Hippocampal formation (tissue), 2 donors: ENCODE measurements around the gene NAA30.
A peak's percentile ranks its signal among the peaks of the same experiment; 100 is the strongest.
"Not testable (repeated sequence)": the region's sequence is repeated elsewhere in the genome, so short reads cannot be mapped to it uniquely, and the experiment has no call there.

ENCODE experiments used
- DNase-seq, 2 donors: peaks; one replicate each; lab custom pipeline; 2025; lab: John Stamatoyannopoulos, UW

The NAA30 gene

GRCh38 chr14:57390037-57390805 is at the start of gene NAA30:
NAA30 (plus strand) TSS chr14:57390586; CDS start chr14:57390958, 372 bp downstream.
- peak; percentile 83 to 87 for DNase-seq

- not testable (repeated sequence) for DNase-seq
Observed at GRCh38 chr14:57343545-57344297, 46.7 kb upstream of the NAA30 start.

DNA sequence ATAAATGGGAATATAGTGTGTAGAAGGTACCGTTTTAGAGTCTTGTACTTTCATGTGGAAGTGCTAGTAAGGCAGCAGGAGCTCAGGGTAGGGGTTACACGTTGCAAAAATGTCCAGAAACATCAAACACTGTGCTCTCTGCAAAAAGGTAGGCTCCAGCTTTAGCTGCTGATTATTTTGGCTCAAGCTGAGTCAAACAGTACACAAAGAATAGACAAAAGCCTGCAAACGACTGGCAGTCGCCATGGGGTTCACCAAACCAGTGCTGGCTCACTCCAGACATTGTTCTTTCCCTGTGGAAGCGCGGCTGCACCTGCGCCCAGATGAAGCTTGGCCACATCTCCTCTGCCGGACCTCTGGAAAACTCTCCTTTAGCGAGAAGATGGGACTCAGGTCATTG is 45.3 kb upstream of the NAA30 start:
- DNase-seq = no peak

- no peak for DNase-seq
Observed at GRCh38 chr14:57346741-57347140, 43.6 kb upstream of the NAA30 start.

DNA sequence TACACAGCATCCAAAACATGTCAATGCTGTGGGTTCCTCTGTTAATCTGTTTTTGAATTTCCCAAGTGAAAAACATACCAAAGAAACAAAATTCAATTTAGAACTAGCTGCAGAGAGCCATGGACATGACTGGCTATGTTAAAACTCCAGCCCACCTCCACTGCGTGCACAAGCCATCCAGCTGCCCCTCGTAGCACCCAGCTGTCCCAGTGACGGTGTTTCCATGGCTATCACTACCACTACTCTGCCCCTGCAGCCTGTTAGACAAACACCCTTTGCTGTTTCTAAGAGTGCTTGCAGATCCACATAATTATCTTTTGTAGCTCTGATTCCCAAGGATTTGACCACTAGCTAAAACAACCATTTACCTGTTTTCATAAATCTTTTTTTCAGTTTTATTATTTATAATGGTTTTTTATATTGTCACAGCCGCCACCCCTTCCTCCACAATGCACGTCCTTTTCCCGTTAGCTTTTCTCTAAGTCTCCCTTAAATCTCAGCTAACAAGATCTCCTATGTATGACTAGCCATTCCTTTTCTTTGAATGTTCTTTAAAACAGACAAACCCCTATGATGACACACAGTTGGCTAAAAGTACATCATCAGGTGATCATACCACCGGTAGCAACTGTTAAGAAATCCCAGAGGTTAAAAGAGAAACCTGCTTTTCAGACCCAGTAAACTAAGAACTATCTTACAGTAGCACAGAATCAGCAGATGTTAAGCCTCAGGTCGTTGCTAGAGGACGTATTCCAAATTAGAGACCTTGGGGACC is 37.8 kb upstream of the NAA30 start:
- DNase-seq = no peak

DNA sequence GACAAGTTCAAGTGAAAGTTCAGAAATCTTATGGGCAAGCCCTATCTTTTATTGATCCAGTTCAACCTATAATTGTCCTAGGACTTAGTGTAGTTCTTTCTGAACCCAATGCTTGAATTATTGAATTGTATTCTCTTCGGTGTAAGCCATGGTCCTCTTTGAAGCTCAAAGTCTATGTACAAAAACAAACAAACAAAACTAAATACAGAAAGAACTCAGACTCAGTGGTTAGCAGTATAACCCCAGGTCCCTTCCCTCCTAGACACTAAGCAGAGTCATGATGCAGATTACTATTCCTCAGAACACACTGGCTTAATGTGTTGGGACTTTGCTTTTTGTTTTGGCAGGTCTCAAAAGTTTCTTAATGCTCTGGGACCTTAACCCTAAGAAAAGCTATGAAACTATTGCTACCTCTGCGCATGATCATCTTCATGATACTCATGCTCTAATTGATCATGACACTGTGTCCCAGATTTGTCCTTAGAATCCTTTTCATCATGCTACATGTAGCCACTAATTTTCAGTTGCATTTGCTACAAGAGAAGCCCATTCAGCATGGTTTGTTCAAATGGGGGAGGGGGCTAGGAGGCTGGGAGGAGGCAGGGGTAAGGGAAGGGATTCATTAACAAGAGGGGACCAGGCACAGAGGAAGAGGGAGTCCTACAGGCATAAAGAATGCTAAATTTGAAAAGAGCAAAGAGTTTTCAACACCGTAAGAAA is 35.1 kb upstream of the NAA30 start:
- DNase-seq = no peak

- DNase-seq = no peak
Observed at GRCh38 chr14:57362361-57362760, 28.0 kb upstream of the NAA30 start.

DNA sequence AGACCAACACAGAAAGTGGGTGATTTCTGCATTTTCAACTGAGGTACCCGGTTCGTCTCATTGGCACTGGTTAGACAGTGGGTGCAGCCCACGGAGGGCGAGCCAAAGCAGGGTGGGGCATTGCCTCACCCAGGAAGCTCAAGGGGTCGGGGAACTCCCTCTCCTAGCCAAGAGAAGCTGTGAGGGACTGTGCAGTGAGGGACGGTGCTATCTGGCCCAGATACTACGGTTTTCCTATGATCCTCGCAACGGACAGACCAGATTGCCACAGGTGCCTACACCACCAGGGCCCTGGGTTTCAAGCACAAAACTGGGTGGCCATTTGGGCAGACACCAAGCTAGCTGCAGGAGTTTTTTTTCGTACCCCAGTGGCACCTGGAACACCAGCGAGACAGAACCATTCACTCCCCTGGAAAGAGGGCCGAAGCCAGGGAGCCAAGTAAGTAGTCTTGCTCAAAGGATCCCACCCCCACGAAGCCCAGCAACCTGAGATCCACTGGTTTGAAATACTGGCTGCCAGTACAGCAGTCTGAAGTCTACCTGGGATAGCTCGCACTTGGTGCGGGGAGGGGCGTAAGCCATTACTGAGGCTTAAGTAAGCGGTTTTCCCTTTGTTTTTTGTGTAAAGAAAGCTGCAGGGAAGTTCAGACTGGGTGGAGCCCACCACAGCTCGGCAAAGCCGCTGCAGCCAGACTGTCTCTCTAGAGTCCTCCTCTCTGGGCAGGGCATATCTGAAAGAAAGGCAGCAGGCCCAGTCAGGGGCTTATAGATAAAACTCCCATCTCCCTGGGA is 25.5 kb upstream of the NAA30 start:
- DNase-seq = no peak

GRCh38 chr14:57370187-57370586 is 20.2 kb upstream of the NAA30 start:
- DNase-seq = not testable (repeated sequence)

- DNase-seq = no peak
Observed at GRCh38 chr14:57371013-57371412, 19.4 kb upstream of the NAA30 start.

DNA sequence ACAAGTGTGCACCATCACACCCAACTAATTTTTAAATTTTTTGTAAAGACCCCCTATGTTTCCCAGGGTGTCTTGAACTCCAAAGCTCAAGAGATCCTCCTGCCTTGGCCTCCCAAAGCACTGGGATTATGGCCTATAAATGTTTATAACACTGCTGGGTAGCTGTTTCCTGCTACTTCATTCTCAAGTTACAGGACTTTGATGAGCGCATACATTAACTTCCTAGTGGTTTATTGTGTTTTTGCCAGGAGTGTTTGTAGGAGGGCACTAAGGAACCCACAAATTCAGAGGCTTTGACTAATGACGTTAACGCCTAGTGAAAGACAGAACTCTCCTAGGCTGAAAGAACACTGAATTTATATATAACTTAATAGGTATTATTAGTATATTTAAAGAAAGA is 15.2 kb upstream of the NAA30 start:
- DNase-seq = no peak

DNA sequence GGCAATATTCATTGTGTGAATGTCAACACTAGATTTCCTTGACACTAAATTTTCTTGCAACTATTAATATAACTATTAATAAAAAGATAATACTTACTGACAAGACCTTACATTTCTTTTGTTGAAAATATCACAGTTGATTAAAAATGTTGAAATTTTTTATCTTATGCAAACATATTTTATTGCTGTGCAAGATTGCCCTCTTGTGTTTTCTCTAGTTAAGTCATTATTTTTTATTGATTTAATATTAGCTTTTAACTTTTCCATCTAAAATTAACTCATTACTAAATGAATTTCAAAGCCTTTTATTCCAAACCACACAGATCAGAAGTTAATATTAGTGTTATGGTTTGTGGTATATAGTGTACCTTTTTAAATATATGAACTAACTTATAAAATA is 11.7 kb upstream of the NAA30 start:
- no peak for DNase-seq

- no peak for DNase-seq
Observed at GRCh38 chr14:57380935-57381334, 9.5 kb upstream of the NAA30 start.

DNA sequence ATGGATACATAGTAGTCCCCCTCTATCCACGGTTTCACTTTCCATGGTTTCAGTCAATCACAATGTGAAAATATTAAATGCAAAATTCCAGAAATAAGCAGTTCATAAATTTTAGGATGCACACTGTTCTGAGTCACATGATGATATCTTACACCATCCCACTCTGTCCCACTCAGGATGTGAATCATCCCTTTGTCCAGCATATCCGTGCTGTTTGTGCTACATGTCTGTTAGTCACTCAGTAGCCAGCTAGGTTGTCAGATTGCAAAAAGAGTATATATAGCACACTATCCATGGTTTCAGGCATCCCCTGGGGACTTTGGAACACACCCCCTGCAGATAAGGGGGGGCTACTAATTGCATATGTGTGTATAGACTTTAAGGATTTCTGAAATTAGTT is 8.1 kb upstream of the NAA30 start:
- DNase-seq = no peak

DNA sequence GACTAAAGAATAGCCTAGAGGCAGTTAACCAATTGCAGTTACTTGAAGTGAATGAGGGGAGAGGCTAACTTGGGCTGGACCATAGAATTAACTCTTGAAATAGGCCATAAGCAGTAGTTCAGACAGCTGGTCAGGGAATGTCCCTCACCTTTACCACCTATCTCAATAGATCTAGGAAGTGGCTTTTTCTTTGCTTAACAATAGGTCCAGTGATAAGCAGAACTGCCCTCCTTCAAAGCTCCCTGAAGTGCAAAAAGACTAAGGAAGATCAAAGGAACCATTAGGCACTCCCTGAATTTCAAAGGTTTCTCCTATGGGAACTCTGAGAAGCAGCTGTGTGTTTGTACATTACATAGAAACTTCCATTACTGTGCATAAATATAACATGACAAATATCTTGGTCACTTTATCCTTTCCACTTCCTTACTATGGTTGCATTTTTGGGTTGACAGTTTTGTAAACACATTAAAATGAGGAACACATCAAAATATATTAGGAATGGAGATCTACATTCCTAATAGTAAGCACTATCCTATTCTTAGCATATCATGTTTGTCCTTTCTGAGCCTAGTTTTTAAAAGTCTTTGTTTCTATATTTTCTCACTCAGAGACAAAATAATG is 7.2 kb upstream of the NAA30 start:
- DNase-seq = no peak

DNA sequence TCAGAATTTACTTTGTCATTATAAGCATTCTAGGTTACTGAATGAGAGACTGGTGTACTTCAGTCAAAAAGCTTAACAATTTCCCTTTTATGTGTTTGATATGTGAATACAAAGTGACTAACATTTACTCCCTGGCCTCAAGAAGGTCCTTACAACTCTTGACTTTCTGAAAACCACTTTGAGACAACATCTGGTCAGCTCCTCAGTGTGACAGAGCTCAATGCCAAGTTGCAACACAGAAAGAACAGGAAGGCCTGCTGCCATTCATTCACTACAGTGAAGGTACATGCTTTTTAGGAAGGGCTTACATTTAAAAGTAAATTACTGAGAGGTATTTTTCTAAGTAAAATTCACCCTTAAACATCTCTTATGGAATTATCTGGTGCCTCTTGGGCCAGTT is 2.3 kb upstream of the NAA30 start:
- no peak for DNase-seq

DNA sequence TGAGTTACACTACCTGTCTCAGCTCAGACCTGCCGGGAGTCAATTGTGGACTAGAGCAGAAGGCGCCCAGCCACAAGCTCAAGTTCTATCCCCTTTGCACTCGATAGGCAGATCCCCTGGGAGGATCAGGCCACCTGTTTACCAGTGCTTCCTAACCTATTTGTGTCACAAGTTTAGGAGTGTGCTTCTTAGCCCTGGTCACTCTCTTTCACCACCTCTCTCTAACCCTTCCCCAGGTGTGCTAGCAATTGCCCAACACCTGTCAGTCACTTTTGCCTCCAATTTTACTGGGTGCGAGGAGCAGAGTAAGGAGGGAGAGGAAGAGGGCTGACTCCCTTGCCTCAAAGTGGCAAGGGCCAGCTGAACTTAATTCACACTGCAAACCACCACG is 745 bp upstream of the NAA30 start:
- DNase-seq = no peak

GRCh38 chr14:57390806-57391516 is 575 bp downstream of the NAA30 start:
- DNase-seq = peak in 1 of 2 donors; percentile 44

DNA sequence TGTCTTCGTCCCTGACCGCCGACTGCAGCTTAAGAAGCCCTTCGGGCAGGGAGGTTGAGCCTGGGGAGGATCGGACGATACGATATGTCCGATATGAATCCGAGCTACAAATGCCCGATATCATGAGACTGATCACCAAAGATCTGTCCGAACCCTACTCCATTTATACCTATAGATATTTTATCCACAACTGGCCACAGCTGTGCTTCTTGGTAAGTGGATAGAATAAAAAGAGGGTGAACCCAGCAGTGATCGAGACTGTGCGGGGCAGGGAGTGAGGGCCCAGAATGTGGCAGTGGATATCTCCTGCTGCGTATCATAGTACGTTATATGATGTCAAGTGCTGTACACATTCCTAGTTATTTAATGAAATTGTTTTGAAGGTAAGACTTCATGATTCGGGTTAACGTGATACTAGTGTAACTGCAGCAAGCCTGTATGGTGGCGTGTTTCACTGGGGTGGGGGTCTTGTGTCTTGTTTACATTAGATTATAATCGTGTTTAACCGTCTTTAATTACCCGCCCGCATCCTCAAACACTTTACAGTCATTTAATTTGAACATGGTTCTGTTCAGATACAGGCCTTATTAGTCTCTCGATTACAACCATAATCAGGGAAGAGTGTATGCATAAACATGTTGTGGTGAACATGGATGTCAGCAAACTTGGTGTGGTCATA is 1.3 kb downstream of the NAA30 start:
- no peak for DNase-seq
